GM12878 (cell line): Measurements from ENCODE around the gene ADCYAP1R1. TPM values are rescaled to one million over a fixed set of nuclear protein-coding genes. Genes with fewer than 3 reads are reported as not detected.

ENCODE experiments used
- ATAC-seq: fragments of 200-7000 bp; cut with Tn5 transposase; 3 replicates; pipeline ENCODE4 v1.9.1; 2020; ENCODE audit warnings: mild to moderate bottlenecking, moderate library complexity
- BruUV-seq: library from RNA; stranded (reverse); fragments of 400-500 nt; replicated peaks from 2 replicates; lab custom pipeline; 2021; lab: Mats Ljungman, UMichigan
- CTCF ChIA-PET: fragments of 300-600 bp; sonication (Branson Sonifier 250); formaldehyde crosslinking; extraction: SDS; loops from one replicate; lab custom pipeline; 2021; ENCODE audit warnings: inconsistent platforms; lab: Yijun Ruan, JAX
- POLR2A ChIA-PET: fragments of 350-600 bp; formaldehyde crosslinking; extraction: SDS; loops from one replicate; lab custom pipeline; 2021; ENCODE audit warnings: inconsistent platforms; lab: Charles Lee
- RAD21 ChIA-PET: fragments of 300-600 bp; sonication (Branson Sonifier 250); formaldehyde crosslinking; loops from one replicate; lab custom pipeline; 2023; ENCODE audit warnings: antibody characterized with exemption; ENCODE audit not compliant: unreplicated experiment; lab: Charles Lee
- SMC1A ChIA-PET: fragments of 300-600 bp; sonication (Branson Sonifier 250); formaldehyde crosslinking; loops from one replicate; lab custom pipeline; 2023; ENCODE audit not compliant: unreplicated experiment, uncharacterized antibody; lab: Charles Lee
- DNase-seq: peaks from one replicate; pipeline ENCODE4 v3.0.0-alpha.2; 2011; ENCODE audit warnings: low read depth, low spot score
- FAIRE-seq: peaks from 3 replicates; lab custom pipeline; 2011; peaks lifted over from hg19 to GRCh38; lab: Jason Lieb, UNC
- H2AFZ ChIP-seq: 2 replicates; pipeline ENCODE4 v1.6.0; 2011; ENCODE audit warnings: low read depth, low read length, control low read depth; ENCODE audit not compliant: control insufficient read depth
- H3K27ac ChIP-seq: 2 replicates; pipeline ENCODE4 v1.5.1; 2011; ENCODE audit warnings: control low read depth; ENCODE audit not compliant: control insufficient read depth, insufficient read depth
- H3K27me3 ChIP-seq, 2 experiments: replicated peaks in 1 of 2; 2 replicates each; pipeline versions ENCODE4 v1.6.0 to v1.6.1; 2011; ENCODE audit warnings: low read length in 1 of 2; ENCODE audit not compliant: control insufficient read depth in 2 of 2, insufficient read depth in 2 of 2
- H3K36me3 ChIP-seq, 2 experiments: 2 replicates each; pipeline ENCODE4 v1.5.1; 2011; ENCODE audit warnings: low read length in 1 of 2; ENCODE audit not compliant: control insufficient read depth in 2 of 2, insufficient read depth in 2 of 2
- H3K4me1 ChIP-seq: 2 replicates; pipeline ENCODE4 v1.6.1; 2011; ENCODE audit warnings: mild to moderate bottlenecking, low read length, moderate library complexity, mixed read lengths; ENCODE audit not compliant: control insufficient read depth, insufficient read depth
- H3K4me2 ChIP-seq: 2 replicates; pipeline ENCODE4 v1.6.0; 2011; ENCODE audit warnings: control low read depth; ENCODE audit not compliant: control insufficient read depth, insufficient read depth
- H3K4me3 ChIP-seq: fragments of 200-600 bp; sonication (generic); 2 replicates; pipeline ENCODE4 v1.5.1; 2016
- H3K79me2 ChIP-seq: 2 replicates; pipeline ENCODE4 v1.6.0; 2011; ENCODE audit warnings: low read length; ENCODE audit not compliant: control insufficient read depth, insufficient read depth
- H3K9ac ChIP-seq: 2 replicates; pipeline ENCODE4 v1.8.0; 2011; ENCODE audit warnings: low read length, control low read depth, mixed read lengths; ENCODE audit not compliant: control insufficient read depth, insufficient read depth
- H3K9me3 ChIP-seq: replicated peaks from 3 replicates; pipeline ENCODE4 v1.5.1; 2011; ENCODE audit warnings: mild to moderate bottlenecking, low read length; ENCODE audit not compliant: control insufficient read depth, insufficient read depth
- H4K20me1 ChIP-seq: 2 replicates; pipeline ENCODE4 v1.6.0; 2011; ENCODE audit not compliant: control insufficient read depth, insufficient read depth
- CEBPB ChIP-seq, 2 experiments: fragments of 150-350 bp in 1 of 2; IDR thresholded peaks; 2 replicates each; pipeline ENCODE4 v1.6.1; 2012 to 2014; ENCODE audit warnings: low read depth in 2 of 2, low read length in 2 of 2, borderline replicate concordance in 1 of 2, inconsistent platforms in 1 of 2
- CHD1 ChIP-seq: IDR thresholded peaks from 2 replicates; pipeline ENCODE4 v1.6.1; 2012; ENCODE audit warnings: low read depth, low read length, improper control_type of control experiment
- IRF3 ChIP-seq: fragments of 450-650 bp; IDR thresholded peaks from 2 replicates; pipeline ENCODE4 v1.6.1; 2014; ENCODE audit warnings: mild to moderate bottlenecking
- PKNOX1 ChIP-seq: fragments of 450-650 bp; IDR thresholded peaks from 2 replicates; pipeline ENCODE4 v1.6.1; 2016; ENCODE audit warnings: mild to moderate bottlenecking
- PML ChIP-seq: IDR thresholded peaks from 2 replicates; pipeline ENCODE4 v1.6.1; 2012; ENCODE audit warnings: low read length, inconsistent platforms
- POLR2AphosphoS2 ChIP-seq: IDR thresholded peaks from 2 replicates; pipeline ENCODE4 v1.6.1; 2011; ENCODE audit warnings: low read depth, mild to moderate bottlenecking, low read length, improper control_type of control experiment, moderate library complexity
- SMAD5 ChIP-seq: IDR thresholded peaks from 2 replicates; pipeline ENCODE4 v1.6.1; 2016; ENCODE audit warnings: antibody characterized with exemption, low read depth
- SP1 ChIP-seq: IDR thresholded peaks from one replicate; pipeline ENCODE4 v1.6.1; 2011; ENCODE audit warnings: low read depth, low read length
- SREBF1 ChIP-seq: IDR thresholded peaks from 2 replicates; pipeline ENCODE4 v1.6.1; 2012; ENCODE audit warnings: mild to moderate bottlenecking, low read length
- SUZ12 ChIP-seq: fragments of 200-600 bp; sonication (generic); IDR thresholded peaks from one replicate; pipeline ENCODE4 v1.6.1; 2018; ENCODE audit warnings: antibody characterized with exemption, mild to moderate bottlenecking; ENCODE audit not compliant: unreplicated experiment
- YY1 ChIP-seq: IDR thresholded peaks from 2 replicates; pipeline ENCODE4 v1.6.1; 2011; ENCODE audit warnings: low read depth, mild to moderate bottlenecking, low read length
- ZBTB11 ChIP-seq: fragments of 450-650 bp; formaldehyde crosslinking; IDR thresholded peaks from 2 replicates; pipeline ENCODE4 v1.5.0; 2022; ENCODE audit warnings: mild to moderate bottlenecking, missing genetic modification characterization
- ZBTB33 ChIP-seq: fragments of 450-650 bp; IDR thresholded peaks from 2 replicates; pipeline ENCODE4 v1.6.1; 2017; ENCODE audit warnings: mild to moderate bottlenecking
- ZBTB4 ChIP-seq: fragments of 450-650 bp; formaldehyde crosslinking; IDR thresholded peaks from 2 replicates; pipeline ENCODE4 v1.4.0; 2022; ENCODE audit warnings: mild to moderate bottlenecking, moderate library complexity
- WGBS: methylation state at CpG from one replicate; pipeline ENCODE4 v1.1.6; 2016; ENCODE audit warnings: low lambda C conversion rate; ENCODE audit not compliant: insufficient replicate concordance, insufficient coverage; ENCODE audit errors: missing lambda C conversion rate; 5-methylcytosine and 5-hydroxymethylcytosine counted together
- in situ Hi-C: fragments of 300-500 bp; cut with MboI; formaldehyde crosslinking; loops from 9 replicates; pipeline ENCODE4 v1.14.3; 2018; ENCODE audit warnings: mixed read lengths
- intact Hi-C: fragments of 100-400 bp; cut with micrococcal nuclease; formaldehyde crosslinking; loops from one replicate; pipeline ENCODE4 v1.14.2; 2022; ENCODE audit not compliant: unreplicated experiment
- polyA plus RNA-seq, 11 experiments: library from polyadenylated mRNA; depleted of rRNA in 4 of 11; unstranded in 6 of 11; stranded (reverse) in 5 of 11; fragments of >200 nt; fragmentation: Nextera tagmentation in 4 of 11; fragmentation: Illumina TruSeq in 1 of 11; extraction: Ambion mirVana in 4 of 11; extraction: Trizol in 1 of 11; gene quantifications; 1 replicate in 1 of 11; 2 replicates in 10 of 11; pipeline versions ENCODE4 v1.2.1 to v1.2.3, GENCODE V29; 2011 to 2016; ENCODE audit warnings: inconsistent platforms in 2 of 11, missing spikeins in 2 of 11, low read depth in 1 of 11
- total RNA-seq, 4 experiments: library from RNA; depleted of rRNA in 3 of 4; stranded (reverse); fragments of >200 nt in 3 of 4; fragmentation: Illumina TruSeq in 1 of 4; extraction: Trizol in 1 of 4; gene quantifications; 2 replicates each; pipeline versions ENCODE4 v1.2.1 to v1.2.3, GENCODE V29; 2013 to 2021

Gene ADCYAP1R1
- total and polyA plus RNA-seq, 10 of the 15 experiments (the other 5 are each of a cell fraction or from before 2014, with no cell fraction given): not detected

- DNase-seq: no peak
- no peak overlapping the region for H3K4me3 ChIP-seq
- no peak overlapping the region for H3K4me2 ChIP-seq
- H3K9ac ChIP-seq: no peak overlapping the region
- ChIA-PET SMC1A (no interaction called here), POLR2A (no interaction called here), CTCF (interaction anchor here (6.2 kb wide), 1 partner anchor 13 kb away, joined by 30 read pairs; no protein-coding TSS in a partner anchor), RAD21 (no interaction called here)
- intact Hi-C loops: no loop called here
- H2AFZ ChIP-seq: no peak overlapping the region
- H3K9me3 ChIP-seq: no peaks in the 10 kb centered on the region
- H3K27ac ChIP-seq: no peak overlapping the region
- H3K27me3 ChIP-seq: 0 out of 4 replicates have a peak, but pooled peaks cover 0 to 3% of the 10 kb centered on the region in 2 experiments
- H3K4me1 ChIP-seq: no peaks in the 10 kb centered on the region
- in situ Hi-C loops: no loop called here
- no TSS peak for BruUV-seq
- 18% methylated on average over 3 of the region's 3 CpGs for WGBS
- H3K36me3 ChIP-seq: no peaks in the 10 kb centered on the region
- FAIRE-seq: no peak
- H3K79me2 ChIP-seq: no peaks in the 10 kb centered on the region
- no peaks in the 10 kb centered on the region for H4K20me1 ChIP-seq
- ATAC-seq: no peak
- TF ChIP-seq SUZ12 (no peak), SREBF1 (no peak), ZBTB33 (no peak), ZBTB4 (no peak), CEBPB (IDR thresholded peaks at IDR 0.05; ENCODE audit: borderline replicate concordance in 1 of 2, low read depth in 2 of 2, low read length in 2 of 2) (no peak), YY1 (no peak), SP1 (no peak), POLR2AphosphoS2 (no peak), SMAD5 (no peak), ZBTB11 (CRISPR knock-in tag) (no peak), CHD1 (no peak), PML (no peak), PKNOX1 (no peak), IRF3 (no peak)
Measured at GRCh38 chr7:31109751-31110150, 57.6 kb downstream of the ADCYAP1R1 start.
